NCI-H748 treated with DMSO at 0.1 percent for 48 hours (cell line): ENCODE measurements around the gene PTPN14.
"Not testable (repeated sequence)": the region's sequence is repeated elsewhere in the genome, so short reads cannot be mapped to it uniquely, and the experiment has no call there.

Source experiments
- DNase-seq: peaks from one replicate; lab custom pipeline; 2025; lab: John Stamatoyannopoulos, UW

Gene PTPN14

GRCh38 chr1:214510477-214510876 is 40.9 kb downstream of the PTPN14 start:
- DNase-seq = no peak

GRCh38 chr1:214509622-214510021 is 41.8 kb downstream of the PTPN14 start:
- DNase-seq = not testable (repeated sequence)

GRCh38 chr1:214506972-214507431 is 44.4 kb downstream of the PTPN14 start:
- DNase-seq = no peak

- DNase-seq = no peak
These were observed 46.3 kb downstream of the PTPN14 start for GRCh38 chr1:214505134-214505533.

DNA sequence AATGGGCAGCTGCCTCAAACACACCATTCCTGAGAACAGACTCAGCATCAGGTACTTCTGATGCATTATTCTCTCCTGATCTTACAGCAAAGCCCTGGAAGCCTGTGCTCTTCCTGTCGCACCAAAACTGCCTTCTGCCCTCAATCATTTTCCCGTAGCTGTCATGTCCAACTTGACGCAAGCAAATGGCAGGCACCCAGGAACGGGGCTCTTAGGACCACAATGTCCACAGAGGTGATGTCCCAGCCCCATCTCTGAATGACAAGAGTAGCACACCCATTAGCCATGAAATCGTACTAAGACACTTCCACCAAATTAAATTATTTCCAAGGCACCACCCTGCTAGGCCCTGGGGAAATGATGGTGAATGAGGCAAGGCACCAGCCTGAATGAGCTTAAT is 47.1 kb downstream of the PTPN14 start:
- no peak for DNase-seq

GRCh38 chr1:214503553-214503952 is 47.8 kb downstream of the PTPN14 start:
- no peak for DNase-seq

DNA sequence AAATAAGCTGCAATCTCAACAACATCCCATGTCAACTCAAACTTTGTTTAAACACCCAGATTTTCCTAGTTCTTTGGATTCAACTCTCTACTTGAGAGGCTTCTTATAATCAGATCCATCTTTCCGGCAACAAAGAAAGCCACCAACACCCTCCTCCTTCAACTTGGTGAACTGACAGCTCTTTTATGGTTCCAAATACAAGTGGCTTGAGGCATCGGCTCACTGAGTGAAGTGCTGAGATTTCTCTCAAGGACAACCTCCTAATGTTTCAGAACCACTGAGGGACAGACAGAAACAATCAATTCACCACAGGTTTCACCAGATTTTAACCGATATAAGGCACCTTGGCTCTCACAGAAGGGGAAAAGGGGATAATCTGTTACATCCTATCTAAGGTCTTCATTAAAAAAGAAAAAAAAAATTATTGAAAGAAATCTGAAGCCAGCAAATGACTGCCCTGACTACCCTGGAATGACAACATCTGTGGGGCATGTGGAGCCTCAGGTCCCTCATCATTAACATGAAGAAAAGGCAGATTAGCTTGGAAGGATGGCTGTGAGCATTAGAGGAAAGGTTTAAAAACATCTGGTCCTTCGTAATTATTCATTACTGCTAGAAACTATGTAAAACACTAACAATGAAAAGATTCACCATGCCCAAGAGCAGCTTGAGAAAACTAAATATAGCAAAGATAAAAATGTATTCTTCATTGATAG is 50.9 kb downstream of the PTPN14 start:
- DNase-seq = no peak

DNA sequence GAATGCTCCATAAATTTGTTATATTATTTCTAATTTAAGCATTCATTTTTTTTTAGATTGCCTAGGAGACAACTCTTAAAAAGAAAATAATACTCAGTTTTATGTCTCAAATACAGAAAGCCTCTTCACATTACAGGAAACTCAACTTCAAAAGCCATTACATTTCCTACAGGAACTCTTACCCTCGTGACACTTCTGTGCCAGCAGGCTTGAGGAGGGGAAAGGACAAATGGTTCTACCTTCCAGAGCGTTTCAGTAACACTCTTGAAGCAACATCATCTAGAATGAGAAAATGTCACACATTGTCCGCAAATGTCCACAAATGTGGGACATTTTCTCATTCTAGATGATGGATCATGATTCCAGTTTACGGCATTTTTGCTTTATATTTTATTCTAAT is 51.7 kb downstream of the PTPN14 start:
- DNase-seq = no peak

GRCh38 chr1:214498021-214498420 is 53.4 kb downstream of the PTPN14 start:
- DNase-seq = no peak

GRCh38 chr1:214496126-214496525 is 55.3 kb downstream of the PTPN14 start:
- no peak for DNase-seq

- no peak for DNase-seq
These were observed 56.7 kb downstream of the PTPN14 start for GRCh38 chr1:214494706-214495105.

GRCh38 chr1:214494179-214494578 is 57.2 kb downstream of the PTPN14 start:
- not testable (repeated sequence) for DNase-seq

GRCh38 chr1:214493126-214493796 is 58.1 kb downstream of the PTPN14 start:
- no peak for DNase-seq

DNA sequence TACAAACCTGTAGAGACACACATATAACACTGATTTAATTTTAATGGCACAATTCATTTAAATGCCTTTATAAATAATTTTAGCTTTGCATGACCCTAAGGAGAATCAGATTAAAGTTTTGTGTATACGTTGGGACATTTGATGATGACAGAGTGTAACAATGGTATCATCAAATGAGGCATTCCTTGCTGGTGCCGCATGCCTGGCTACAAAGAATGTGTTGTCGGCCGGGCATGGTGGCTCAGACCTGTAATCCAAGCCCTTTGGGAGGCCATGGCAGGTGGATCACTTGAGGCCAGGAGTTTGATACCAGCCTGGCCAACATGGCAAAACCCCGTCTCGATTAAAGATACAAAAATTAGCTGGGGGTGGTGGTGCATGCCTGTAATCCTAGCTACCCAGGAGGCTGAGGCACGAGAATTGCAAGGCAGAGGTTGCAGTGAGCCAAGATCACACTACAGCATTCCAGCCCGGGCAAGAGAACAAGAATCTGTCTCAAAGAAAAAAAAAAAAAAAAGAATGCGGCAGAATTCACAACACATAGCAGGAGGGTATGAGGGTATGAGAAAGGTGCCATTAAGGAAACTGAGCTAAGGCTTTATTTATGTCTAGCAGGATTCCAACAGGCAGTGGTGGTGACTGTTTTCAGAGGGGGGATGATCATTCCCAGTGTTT is 58.9 kb downstream of the PTPN14 start:
- no peak for DNase-seq

DNA sequence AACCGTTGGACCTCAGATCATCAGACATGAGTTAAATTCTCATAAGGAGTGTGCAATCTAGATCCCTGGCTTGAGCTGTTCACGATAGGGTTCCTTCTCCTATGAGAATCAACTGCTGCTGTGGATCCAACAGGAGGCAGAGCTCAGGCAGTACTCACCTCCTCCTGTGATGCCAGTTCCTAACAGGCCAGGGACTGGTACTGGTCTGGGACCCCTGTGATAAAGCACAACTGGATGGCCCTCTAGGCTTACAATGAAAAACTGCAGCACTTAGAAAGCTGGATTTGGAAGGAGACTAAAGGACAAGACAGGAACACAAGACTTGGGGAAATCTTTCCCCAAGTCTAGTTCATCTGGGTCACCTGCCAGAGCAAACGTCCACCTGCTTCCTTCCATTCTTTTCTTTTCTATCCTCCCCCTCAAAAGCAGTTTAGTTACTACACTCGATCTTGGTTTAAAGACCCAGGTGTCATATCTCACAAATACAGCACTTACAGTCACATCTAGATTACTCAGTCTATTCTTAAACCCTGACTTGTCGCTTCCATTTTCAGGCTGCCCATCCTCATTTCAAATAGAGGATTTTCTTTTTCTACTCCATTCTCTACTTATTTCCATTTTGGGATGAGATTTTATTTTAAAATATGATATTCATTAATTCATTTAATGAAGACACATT is 59.8 kb downstream of the PTPN14 start:
- no peak for DNase-seq

GRCh38 chr1:214485151-214485550 is 66.3 kb downstream of the PTPN14 start:
- no peak for DNase-seq

DNA sequence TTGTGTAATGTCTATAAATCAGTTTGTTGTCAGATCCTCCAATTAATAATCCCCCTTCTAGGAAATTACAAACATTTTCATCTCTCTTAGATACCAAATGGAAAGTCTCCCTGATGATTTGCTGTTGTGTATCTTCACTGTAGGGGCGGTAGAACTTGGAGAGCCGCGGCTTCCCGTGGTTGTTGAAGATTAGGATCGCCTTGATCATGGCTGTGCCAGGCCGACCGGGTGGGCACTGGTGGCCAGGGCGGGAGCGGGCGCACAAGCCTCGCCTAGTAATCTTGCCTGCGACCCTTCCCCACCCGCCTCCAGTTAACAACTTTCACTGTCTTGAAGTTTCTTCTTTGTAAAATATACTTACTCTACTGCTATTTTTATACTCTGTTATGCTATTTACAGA is 68.2 kb downstream of the PTPN14 start:
- DNase-seq = not testable (repeated sequence)

DNA sequence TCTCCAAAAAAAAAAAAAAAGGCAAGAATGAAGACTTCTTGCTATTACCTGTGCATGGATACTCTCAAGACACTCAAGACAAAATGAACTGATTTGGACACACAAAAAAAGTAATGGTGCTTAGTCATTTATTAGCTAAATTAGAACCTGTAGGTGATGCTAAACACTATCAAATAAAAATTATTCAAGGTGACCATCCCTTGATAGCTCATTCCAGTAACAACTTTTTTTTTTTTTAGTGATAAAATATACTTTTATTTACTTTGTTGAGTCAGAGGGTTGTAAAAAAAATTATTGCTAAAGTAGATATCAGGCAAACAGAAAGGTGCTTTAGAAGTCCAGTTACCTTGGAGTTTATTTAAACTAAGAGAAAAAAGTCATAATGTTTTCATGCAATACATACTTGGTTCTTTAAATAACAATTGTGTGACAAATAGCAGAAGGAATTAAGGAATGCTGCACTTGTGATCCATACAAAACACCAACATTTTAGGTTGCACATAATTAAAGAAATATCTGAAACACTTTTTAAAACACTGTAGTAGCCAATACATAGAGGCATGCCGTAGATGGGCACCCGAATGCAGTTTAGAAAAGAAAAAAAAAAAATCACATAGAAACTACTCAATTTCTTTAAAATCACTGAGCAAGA is 69.3 kb downstream of the PTPN14 start:
- DNase-seq = not testable (repeated sequence)

GRCh38 chr1:214476986-214477870 is 74.2 kb downstream of the PTPN14 start:
- DNase-seq = no peak

DNA sequence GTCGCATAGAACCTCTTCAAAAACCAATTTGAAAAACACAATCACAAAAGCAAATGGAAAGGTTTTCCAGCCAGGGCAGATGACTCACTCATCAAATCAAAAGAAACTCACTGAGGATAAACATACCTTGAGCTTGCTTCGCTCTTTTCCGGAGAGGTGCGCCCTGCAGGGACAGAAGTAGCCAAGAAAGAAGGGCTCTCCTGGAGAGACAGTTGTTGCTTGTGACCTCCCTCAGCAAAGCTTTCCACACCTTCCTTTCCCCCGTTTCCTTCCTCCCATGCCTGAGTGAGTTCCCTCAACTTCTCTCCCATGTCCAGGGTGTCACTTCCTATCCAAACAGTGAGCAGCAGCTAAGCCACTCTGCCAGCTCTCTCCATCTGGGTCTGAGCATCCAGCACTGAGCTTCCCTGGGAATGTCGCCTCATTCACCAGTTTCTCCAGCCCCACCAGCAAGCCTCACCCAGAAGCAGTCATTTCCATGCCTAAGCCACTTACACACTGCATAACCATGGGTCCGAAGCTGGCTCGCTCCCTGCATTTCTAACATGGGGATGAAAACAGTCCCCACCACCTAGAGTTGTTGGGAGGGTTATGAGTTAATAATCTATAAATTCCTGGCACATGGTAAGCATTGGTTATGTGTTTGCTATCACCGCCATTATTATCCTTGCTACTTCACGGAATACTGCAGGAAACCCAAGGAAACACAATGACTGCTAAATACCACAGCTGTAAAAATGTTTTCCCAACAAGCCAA is 75.0 kb downstream of the PTPN14 start:
- no peak for DNase-seq
